ENCODE measurements around the gene LRRC8E. TPM values are rescaled to one million over a fixed set of nuclear protein-coding genes. Genes with fewer than 3 reads are reported as not detected.
"Not testable (repeated sequence)": the region's sequence is repeated elsewhere in the genome, so short reads cannot be mapped to it uniquely, and the experiment has no call there.

LRRC8E gene
- total RNA-seq, 1 experiment from 2014 or later: 20.1 TPM

DNA sequence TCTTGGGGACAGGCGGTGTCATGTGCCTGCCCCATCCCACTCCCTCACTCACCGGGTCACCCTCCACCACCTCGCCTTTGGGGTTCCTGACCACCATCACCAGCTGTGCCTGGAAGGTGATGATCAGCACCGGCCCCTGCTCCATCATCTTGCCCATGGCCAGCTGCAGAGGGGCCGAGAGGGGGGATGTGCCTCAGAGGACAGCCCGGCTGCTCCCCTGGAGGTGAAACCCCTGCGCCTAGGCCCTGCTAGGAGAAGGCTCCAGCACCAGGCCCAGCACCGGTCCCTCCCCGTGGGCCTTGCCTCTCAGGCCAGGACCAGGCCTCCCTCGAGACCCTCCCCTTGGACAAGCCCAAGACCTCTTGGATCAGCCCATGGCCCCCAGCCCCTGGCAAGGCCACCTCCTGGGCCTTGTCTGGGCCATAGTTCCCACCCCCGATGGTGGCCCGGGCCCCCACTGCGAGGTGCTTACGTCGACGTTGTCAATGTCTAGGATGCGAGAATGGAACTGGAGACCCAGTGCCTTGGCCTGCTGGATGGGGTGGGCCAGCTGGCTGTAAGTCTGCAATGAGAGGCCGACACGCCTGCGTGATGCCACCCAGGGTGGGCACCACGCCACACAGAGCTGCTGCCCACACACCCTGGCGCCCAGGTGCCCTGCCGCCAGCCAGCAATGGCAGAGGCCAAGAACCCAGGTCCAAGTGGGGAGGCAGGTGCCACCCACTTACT is 39.5 kb downstream of the LRRC8E start:
- H3K9me3 ChIP-seq: no peaks in the 10 kb centered on the region
- no peak overlapping the region for H3K4me3 ChIP-seq
- no peak for DNase-seq
- H3K36me3 ChIP-seq: peaks cover 62% of the 10 kb centered on the region
- H3K27me3 ChIP-seq: no peaks in the 10 kb centered on the region

DNA sequence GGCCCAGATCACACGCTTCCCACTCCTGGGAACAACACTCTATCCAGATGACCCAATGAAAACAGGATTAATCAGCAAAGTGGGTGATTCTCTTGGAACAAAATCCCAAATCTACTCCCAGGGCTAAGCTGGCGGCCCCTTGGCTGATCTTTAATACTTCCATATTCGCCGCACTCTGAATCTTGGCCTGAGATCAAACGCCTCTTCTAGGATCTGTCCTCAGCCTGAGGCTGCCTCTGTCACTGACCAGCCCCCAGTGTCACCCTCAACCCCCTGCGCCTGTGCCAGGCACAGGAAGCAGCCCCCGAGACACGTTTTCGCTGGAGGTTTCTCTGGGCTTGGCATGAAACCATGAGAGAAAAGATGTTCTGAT is 40.0 kb downstream of the LRRC8E start:
- DNase-seq: no peak
- H3K27me3 ChIP-seq: no peaks in the 10 kb centered on the region
- H3K9me3 ChIP-seq: no peaks in the 10 kb centered on the region
- no peak overlapping the region for H3K4me3 ChIP-seq
- H3K36me3 ChIP-seq: peaks cover 64% of the 10 kb centered on the region

DNA sequence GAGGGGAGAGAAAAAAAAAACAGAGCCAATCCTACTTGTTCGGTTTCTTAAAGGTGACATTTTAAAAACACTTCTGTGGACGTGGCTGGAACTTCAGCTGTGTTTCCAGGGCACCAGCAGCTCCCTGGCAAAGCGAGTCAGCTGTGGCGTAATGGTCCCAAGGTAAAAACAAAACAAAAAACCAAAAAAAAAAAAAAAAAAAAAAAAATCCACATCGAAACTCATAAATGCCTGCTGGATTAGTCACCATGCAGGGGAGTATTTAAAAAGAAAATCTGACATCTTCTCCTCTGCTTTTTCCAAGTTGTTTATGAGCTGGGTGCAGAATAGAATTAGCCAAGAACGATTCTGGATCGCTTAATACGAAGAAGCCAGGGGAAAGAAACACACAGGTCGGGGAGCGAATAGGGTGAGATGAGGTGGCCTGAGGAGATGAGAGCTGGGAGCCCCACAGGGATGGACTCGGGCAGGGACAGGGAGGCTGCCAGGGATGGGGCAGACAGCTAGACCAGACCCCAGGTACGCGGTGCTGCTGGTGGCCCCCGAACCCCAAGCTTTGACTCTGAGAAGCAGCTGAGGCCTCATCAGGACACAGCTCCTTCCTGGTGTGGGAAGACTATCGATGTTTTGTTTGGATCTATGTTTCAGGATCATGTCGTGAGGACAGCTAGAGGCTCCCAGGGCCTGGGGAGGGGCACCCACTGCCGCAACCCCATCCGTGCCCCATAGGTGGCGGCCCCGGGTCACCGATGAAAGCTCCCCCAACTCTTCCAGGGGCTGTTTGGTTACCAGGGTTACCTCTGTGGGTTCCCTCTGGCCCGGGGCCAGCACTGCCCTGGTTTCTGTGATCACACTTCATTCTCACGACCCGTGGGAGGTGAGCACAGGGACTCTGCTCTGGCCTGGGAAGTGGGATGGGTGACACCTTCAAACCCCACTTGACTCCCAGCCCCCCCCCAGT is 40.7 kb downstream of the LRRC8E start:
- Histone ChIP-seq H3K9me3 (no peaks in the 10 kb centered on the region), H3K27me3 (no peaks in the 10 kb centered on the region), H3K4me3 (no peak overlapping the region), H3K36me3 (peaks cover 71% of the 10 kb centered on the region)
- peak; percentile 78 for DNase-seq

DNA sequence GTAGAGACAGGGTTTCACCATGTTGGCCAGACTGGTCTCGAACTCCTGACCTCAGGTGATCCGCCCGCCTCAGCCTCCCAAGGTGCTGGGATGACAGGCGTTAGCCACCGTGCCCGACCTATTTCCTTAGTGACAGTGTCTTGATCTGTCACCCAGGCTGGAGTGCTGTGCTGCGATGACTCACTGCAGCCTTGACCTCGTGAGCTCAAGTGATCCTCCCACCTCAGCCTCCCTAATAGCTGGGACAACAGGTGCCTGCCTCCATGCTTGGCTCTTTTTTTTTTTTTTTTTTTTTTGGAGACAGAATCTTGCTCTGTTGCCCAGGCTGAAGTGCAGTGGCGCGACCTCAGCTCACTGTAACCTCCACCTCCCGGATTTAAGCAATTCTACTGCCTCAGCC is 41.7 kb downstream of the LRRC8E start:
- not testable (repeated sequence) for DNase-seq, H3K9me3 ChIP-seq, H3K27me3 ChIP-seq, H3K4me3 ChIP-seq
- H3K36me3 ChIP-seq: peaks cover 81% of the 10 kb centered on the region

DNA sequence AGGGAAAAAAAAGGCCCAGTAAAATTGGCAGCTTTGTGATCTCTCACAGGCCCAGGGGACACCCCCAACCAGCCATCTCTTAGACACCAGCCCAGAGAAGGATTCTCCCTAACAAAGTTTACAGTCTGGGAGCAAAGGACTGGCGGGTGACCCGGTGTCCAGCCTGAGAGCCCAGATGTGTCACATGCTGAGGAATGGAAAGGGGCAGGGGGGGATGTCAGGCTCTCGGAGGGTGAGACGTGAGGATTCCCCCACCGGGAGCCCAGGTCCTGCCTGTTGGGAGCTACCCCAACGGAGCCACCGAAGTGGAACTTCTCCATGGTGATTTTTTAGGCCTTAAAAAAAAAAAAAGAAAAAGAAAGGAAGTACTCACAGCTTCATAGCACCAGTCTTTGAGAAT is 42.5 kb downstream of the LRRC8E start:
- no peaks in the 10 kb centered on the region for H3K9me3 ChIP-seq
- H3K27me3 ChIP-seq: no peaks in the 10 kb centered on the region
- no peak overlapping the region for H3K4me3 ChIP-seq
- H3K36me3 ChIP-seq: peaks cover 88% of the 10 kb centered on the region
- DNase-seq: no peak

DNA sequence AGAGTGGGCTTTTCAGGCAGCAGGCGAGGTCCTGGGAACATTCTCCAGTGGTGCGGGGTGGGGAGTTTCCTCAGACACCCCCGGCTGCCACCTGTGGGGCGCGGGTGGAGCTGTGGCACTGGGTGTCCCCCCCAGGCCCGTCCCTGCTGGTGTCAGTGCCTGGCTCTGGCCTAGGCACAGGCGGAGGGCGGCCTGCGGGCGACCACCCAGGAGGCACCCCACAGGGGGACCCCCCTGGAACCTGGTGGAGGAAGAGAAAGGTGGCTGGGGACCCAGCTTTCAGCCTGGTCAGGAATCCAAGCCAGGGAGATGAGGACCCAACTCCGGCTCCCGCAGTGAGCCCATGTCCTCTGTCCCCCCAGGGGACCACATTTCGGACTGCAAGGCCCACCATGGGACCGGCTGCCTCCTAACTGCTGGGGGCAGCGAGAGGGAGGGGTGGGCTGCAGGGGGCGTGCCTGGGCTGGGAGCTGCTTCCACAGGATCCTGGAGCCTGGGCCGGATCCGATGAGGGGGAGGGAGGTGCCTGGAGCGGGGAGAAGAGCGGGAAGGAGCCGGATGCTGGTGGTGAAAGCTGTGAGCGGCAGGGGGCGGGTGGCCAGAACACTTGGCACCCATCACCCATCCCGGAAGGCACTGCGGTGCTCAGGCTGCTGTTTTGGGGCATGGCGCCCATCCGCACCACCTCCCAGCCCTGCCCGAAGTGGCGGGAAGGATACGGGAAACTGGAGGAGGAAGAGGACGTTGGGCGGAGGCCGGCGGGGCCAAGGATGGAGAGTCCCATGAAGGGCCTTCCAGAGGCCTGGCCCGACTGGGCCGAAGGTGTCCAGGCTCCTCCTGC is 43.1 kb downstream of the LRRC8E start:
- Histone ChIP-seq H3K36me3 (peaks cover 93% of the 10 kb centered on the region), H3K27me3 (no peaks in the 10 kb centered on the region), H3K9me3 (no peaks in the 10 kb centered on the region), H3K4me3 (no peak overlapping the region)
- DNase-seq: no peak

DNA sequence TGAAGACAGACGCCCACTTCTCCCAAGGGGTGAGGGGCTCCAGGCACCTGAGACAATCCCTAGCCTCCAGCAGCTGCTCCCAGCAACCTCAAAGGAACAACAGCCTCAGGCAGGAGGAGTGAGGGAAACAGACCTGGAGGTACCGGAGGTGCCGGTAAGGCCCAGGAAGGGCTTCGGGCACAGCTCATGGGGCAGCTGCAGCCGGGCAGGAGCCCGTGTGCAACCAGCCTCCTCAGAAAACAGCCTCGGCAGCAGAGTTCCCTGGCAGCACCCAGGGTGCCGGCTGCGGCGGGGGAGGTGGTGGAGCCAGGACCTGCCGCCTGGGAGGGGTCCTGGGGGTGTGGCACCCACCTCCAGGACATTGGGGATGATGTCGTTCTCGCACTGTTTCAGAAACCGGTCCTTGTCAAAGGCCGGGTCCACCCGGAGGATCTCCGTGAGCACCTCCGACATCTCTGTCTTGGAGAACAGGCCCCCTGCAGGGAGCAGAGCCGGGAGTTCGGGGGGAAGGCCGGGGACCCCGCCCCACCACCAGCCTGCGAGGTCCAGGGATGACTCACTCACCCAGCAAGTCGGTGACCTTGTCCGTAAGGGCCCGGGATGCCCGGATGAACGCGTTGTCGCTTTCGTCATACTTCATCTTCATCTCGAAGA is 44.1 kb downstream of the LRRC8E start:
- Histone ChIP-seq H3K4me3 (no peak overlapping the region), H3K9me3 (no peaks in the 10 kb centered on the region), H3K27me3 (no peaks in the 10 kb centered on the region), H3K36me3 (peaks cover 93% of the 10 kb centered on the region)
- DNase-seq: no peak

DNA sequence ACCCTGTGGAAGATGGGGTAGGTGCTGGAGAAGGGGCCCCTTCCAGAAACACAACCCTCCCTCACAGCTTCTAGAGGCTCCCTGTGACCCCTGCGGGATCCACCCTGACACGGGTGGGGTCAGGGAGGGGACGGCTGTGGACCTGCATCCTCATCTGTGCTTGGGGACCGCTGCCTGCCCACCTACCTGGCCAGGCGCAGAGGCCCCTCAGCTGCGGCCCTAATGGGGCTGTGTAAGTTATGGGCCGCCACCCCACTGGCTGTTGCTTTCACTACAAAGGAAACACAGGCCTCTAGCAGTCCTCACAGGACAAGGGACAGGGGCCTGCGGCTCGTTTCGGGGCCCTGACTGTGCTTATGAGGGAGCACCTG is 44.6 kb downstream of the LRRC8E start:
- Histone ChIP-seq H3K9me3 (no peaks in the 10 kb centered on the region), H3K36me3 (peaks cover 93% of the 10 kb centered on the region), H3K27me3 (no peaks in the 10 kb centered on the region), H3K4me3 (no peak overlapping the region)
- DNase-seq: no peak

DNA sequence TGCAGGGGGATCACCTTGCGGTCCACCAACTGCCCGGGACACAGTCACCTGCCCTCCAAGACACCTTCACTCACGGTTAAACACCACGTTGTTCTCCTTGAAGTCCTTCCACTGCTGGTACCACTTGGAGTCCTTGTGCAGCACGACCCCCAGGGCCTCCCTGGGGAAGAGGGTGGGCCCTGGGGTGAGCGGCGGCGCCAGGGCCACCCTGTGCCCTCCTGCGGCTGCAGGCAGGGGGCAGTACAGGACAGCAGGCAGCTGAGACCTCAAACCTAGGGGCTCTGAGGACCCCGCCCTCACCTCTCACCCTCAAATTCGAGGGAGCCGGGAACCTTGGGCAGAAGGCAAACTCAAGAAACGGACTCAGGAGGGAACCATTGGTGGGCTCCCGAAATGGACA is 45.1 kb downstream of the LRRC8E start:
- Histone ChIP-seq H3K4me3 (no peak overlapping the region), H3K27me3 (no peaks in the 10 kb centered on the region), H3K36me3 (peaks cover 93% of the 10 kb centered on the region), H3K9me3 (no peaks in the 10 kb centered on the region)
- no peak for DNase-seq

DNA sequence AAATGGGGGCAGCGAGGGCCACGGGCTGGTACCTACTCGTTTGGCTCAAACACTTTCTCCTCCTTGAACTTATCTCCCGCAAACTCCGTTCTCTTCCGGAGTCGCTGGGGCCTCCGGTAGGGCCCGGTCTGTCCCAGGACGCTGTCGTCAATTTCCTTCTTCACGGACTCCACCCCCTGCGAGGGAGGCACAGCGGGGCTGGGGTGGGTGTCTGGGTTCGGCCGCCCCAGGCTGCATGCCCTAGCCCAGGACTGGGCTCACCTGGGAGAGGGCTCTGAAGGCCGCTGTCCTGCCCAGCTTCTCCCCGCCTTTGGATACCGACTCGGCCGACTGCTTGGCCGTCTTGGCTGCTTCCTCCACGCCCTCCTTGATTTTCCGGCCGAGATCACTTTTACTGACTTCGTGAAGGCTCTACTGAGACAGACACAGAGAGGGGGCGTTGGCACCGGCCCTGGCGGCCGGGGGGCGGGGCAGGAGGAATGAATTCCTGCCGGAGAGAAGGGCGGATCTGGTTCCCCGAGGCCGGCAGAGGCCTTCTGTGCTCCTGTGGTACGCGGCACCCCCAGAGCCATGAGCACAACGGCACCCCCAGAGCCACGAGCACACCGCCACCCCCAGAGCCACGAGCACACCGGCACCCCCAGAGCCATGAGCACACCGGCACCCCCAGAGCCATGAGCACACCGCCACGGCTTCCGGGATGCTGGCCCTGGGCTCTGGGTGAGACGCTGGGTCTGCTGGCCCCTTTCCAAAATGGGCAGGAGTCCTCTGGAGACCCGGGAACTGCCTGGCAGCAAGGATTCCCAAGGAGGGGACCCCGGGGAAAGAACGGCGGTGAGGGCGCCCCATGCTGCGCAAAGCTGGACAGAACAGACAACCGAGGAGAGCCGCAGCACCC is 45.8 kb downstream of the LRRC8E start:
- H3K27me3 ChIP-seq: no peaks in the 10 kb centered on the region
- DNase-seq: no peak
- no peak overlapping the region for H3K4me3 ChIP-seq
- H3K36me3 ChIP-seq: peaks cover 97% of the 10 kb centered on the region
- no peaks in the 10 kb centered on the region for H3K9me3 ChIP-seq

DNA sequence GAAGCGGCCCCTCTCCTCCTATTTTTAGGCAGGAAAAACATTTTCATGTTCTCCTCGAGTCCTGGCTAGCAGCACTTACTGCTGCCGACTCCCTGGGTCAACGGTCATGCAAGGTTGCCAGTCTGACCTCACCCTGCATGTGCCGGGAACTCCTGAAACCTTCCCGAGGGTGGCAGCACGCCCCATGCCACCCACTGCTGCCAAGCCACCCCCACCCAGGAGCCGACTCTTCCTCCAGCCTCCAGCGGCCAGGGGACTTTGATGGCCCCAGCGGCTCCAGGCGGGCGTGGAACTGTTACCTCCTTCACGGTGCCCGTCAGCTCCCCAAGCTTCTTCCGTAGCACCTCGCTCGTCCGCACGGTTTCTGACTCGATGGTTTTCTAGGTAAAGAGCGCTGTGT is 46.5 kb downstream of the LRRC8E start:
- Histone ChIP-seq H3K27me3 (no peaks in the 10 kb centered on the region), H3K36me3 (peaks cover 98% of the 10 kb centered on the region), H3K4me3 (no peak overlapping the region), H3K9me3 (no peaks in the 10 kb centered on the region)
- DNase-seq: no peak

DNA sequence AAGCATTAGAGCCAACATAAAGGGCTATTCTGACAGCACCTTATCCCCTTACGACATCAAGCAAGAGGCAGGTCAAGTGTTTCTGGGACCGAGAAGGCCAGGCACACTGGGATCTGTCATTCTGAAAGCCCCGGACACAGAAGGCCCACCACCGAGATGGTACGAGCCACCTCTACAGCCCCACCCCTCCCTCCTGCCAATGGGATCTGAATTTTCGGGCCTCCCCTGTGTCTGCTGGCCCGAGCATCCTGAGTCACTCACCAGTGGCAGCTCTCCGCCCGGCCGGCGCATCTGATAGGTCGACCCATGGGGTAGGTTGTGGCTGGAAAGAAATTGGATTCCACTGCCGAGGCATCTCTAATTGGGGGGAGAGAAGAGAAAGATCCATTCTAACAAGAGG is 52.5 kb downstream of the LRRC8E start:
- no peak overlapping the region for H3K4me3 ChIP-seq
- no peaks in the 10 kb centered on the region for H3K9me3 ChIP-seq
- H3K36me3 ChIP-seq: peaks cover 68% of the 10 kb centered on the region
- H3K27me3 ChIP-seq: no peaks in the 10 kb centered on the region
- DNase-seq: no peak

DNA sequence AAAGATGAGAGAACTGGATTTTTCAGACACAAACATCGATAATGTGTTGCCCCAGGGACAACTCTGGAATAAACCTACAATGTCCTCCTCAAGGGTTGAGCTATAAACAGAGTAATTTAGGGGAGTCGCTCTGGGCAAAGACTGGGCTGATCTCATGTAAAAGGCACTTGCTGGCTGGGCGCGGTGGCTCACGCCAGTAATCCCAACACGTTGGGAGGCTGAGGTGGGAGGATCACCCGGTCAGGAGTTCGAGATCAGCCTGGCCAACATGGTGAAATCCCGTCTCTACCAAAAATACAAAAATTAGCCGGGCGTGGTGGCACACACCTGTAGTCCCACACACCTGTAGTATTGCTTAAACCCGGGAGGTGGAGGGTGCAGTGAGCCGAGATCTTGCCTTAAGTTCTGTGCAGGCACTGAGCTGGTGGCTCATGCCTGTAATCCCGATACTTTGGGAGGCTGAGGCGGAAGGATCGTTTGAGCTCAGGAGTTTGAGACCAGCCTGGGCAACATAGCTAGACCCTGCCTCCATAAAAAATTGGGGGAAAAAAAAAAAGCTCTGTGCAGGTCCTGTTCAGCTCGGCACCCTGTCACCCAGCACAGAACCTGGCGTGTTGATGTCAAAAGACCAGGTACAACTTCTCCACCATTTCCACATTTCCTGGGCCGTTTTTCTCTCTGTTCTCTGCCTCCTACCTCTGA is 53.7 kb downstream of the LRRC8E start:
- H3K9me3 ChIP-seq: no peaks in the 10 kb centered on the region
- DNase-seq: no peak
- no peaks in the 10 kb centered on the region for H3K27me3 ChIP-seq
- H3K36me3 ChIP-seq: peaks cover 56% of the 10 kb centered on the region
- peak overlapping the region; percentile 98 for H3K4me3 ChIP-seq

DNA sequence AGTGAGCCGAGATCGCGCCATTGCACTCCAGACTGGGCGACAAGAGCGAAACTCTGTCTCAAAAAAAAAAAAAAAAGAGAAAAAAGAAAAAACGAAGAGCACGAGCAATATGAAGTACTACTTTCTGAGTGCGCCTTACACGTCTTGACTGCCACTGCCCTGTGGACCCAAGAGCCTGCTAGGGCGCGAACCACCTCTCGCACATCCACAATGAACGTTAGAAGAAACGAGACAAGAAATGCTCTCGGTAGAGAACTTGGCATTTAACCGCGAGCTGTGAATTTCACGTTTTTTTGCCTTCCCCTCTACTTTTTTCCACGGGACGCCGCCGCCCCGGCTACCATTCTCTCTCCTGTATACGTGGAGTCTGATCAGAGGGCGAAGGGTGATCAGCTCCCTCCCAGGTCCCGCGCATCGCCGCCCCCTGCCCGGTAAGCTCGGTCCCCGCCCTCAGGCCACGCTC is 54.7 kb downstream of the LRRC8E start:
- Histone ChIP-seq H3K4me3 (peak overlapping the region; percentile 98), H3K36me3 (peaks cover 49% of the 10 kb centered on the region), H3K9me3 (peaks cover 4% of the 10 kb centered on the region), H3K27me3 (no peaks in the 10 kb centered on the region)
- no peak for DNase-seq
